IPS-11a (cell line): ENCODE data around the gene NOL9.
"Not testable (repeated sequence)": the region's sequence is repeated elsewhere in the genome, so short reads cannot be mapped to it uniquely, and the experiment has no call there.

Source experiments
- H3K4me3 ChIP-seq: one replicate; pipeline ENCODE4 v1.5.1; 2013; ENCODE audit warnings: low read depth, low read length, control low read depth

The NOL9 gene

DNA sequence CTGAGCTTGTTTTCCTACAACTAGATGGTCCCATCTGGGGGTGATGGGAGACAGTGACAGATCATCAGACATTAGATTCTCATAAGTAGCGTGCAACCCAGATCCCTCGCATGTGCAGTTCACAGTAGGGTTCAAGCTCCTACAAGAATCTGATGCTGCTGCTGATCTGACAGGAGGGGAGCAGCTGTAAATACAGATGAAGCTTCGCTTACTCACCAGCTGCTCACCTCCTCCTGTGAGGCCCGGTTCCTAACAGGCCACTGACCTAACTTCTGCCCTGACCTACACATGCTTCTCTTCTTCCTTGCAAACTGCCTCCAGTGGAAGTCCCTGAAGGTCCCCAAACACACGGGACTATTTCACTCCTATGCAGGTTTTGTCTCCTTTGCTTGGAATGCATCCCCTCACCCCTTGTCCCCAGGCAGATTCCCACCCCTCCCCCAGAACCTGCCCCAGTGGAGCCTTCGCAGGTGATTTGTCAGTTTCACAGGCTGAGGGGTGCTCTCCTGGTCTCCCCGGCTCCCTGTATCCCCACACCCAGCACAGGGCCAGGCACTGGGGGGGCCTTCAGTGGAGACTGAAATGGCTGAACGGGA lies 19.8 kb upstream of the NOL9 start:
- no peak overlapping the region for H3K4me3 ChIP-seq

DNA sequence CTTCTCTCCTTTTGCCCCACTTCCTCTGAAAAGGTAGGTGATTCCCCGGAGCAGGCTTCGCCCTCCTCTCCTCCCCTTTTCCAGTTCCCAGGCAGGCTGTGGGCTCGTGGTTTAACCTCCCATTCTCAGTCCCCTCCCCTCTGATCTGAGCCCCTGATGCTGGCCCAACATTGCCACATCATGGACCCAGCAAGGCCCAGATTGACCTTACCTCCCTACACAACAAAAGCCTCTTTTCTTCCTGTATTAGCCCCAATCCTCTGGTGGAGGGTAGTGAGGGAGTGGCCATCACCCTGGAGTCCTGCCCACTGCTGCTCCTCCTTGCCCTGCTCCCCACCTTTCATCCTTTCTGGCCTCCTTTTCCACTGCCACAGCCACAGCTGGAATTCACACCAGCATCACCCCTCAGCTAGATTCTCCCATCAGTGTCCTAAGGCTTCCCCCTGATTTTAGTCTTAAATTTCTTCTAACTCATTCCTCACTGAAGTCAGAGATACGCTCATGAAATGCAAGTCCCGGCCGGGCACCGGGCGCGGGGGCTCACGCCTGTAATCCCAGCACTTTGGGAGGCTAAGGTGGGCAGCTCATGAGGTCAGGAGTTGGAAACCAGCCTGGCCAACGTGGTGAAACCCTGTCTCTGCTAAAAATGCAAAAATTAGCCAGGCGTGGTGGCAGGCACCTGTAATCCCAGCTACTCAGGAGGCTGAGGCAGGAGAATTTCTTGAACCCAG lies 18.5 kb upstream of the NOL9 start:
- H3K4me3 ChIP-seq = no peak overlapping the region

DNA sequence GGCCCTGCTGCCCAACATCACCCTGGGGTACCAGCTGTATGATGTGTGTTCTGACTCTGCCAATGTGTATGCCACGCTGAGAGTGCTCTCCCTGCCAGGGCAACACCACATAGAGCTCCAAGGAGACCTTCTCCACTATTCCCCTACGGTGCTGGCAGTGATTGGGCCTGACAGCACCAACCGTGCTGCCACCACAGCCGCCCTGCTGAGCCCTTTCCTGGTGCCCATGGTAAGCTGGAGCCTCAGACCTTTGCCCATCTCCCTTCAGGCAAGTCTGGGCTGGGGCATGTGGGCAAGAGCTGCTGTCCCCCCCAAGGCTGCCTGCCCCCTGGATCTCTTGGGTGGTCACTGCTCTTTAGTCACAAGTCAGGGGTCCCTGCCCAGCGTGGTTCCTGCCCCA lies 16.7 kb upstream of the NOL9 start:
- no peak overlapping the region for H3K4me3 ChIP-seq

DNA sequence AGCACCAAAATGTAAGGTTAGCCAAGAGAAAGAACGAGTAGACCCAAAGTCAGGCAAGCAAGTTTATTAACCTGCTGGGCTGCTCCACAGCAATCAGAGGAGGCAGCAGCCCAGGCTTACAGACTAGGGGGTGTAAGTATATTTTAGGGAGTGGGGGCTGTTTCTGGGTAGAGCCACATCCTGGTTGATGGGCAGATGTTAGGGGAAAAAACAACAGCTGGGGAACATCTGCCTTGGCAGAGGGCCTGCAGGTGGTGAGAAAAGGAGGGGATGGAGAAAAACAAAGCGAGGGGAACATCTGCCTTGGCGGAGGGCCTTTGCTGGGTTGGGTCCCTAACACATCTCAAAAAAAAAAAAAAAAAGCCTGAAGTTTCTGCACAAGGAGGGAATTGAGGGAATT lies 15.8 kb upstream of the NOL9 start:
- H3K4me3 ChIP-seq = no peak overlapping the region

DNA sequence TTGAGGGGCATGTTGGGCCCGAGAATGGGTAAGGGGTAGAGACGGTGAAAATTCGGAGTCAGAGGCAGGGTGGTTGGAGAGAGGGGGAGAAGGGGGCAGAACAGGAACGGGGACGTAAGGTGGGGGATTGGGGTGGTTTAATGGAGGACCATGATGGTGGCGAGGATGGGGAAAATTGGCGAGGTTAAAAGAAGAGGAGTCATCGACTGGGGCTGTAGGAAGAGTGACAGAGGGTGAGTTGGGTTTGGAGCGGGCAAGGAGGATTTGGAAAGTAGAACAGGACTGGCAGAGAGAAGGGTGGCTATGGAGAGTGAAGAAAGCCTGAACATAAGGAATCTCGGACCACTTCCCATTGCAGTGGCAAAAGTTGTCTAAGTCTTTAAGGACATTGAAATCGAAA lies 14.7 kb upstream of the NOL9 start:
- no peak overlapping the region for H3K4me3 ChIP-seq

DNA sequence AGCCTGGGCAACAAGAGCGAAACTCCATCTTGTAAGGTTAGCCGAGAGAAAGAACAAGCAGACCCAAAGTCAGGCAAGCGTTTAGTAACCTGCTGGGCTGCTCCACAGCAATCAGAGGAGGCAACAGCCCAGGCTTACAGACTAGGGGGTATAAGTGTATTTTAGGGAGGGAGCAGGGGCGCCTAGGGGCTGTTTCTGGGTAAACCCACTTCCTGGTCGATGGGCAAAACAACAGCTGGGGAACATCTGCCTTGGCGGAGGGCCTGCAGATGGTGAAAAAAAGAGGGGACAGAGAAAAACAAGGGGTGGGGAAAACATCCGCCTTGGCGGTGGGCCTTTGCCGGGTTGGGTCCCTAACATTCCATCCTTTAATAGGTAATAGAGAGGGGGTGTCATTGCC lies 6.0 kb upstream of the NOL9 start:
- no peak overlapping the region for H3K4me3 ChIP-seq

DNA sequence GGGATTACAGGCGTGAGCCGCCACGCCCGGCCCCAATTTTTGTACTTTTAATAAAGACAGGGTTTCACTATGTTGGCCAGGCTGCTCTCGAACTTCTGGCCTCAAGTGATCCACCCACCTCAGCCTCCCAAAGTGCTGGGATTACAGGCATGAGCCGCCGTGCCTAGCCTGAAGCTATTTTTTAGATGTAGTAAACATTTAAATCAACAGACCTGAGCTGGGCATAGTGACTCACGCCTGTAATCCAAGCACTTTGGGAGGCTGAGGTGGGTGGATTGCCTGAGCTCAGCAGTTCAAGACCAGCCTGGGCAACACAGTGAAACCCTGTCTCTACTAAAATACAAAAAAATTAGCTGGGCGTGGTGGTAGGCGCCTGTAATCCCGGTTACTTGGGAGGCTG lies 4.8 kb upstream of the NOL9 start:
- not testable (repeated sequence) for H3K4me3 ChIP-seq

DNA sequence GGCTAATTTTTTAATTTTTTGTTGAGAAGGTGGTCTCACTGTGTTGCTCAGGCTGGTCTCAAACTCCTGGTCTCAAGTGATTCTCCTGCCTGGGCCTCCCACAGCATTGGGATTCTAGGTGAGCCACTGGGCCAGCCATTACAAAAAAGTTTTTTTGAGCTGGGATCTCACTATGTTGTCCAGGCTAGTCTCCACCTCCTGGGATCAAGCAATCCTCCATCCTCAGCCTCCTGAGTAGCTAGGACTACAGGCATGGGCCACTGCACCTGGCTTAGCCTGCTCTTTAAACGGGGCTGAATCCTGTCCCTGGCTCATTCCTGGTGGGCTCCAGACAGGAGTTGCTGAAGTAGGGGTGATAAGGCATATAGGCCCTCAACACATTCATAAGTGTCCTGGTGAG lies 3.3 kb upstream of the NOL9 start:
- H3K4me3 ChIP-seq = no peak overlapping the region

DNA sequence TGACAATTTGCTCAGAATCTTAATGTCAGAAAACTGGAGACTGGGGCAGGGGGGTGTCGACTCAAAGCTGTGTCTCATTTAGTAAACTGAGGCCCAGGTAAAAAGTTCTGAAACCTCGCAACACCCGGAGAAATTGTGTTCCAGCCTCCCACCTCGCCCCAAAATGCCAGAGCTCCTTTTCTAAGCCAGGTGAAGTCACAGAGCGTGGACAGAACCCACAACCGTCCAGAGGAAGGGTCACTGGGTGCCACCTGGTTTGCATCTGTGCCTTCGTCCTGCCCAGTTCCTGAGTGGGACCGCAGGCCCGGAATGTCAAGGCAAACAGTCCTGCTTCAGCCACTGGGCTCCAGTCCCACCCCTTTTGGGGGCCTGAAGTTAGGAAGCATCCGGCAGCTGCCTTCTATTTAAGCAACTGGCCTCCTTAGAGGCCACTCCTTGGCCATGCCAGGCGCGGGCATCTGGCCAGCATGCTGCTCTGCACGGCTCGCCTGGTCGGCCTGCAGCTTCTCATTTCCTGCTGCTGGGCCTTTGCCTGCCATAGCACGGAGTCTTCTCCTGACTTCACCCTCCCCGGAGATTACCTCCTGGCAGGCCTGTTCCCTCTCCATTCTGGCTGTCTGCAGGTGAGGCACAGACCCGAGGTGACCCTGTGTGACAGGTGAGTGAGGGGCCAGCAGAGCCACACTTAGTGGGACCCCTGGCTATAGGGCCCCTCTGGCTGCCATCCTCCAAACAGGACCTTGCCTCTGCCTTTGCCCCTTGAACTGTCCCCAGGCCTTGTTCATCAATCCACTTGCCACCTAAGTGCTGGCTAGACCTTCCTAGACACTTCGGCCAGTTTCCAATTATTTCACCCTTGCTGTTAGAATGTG lies 830 bp upstream of the NOL9 start, which contains the start of gene TAS1R1:
TAS1R1 (plus strand) TSS at position 401 of the 872 bp plus-strand sequence; CDS start at position 468, 67 bp downstream.
- peak within 1 kb of the TSS; percentile 97 for H3K4me3 ChIP-seq

DNA sequence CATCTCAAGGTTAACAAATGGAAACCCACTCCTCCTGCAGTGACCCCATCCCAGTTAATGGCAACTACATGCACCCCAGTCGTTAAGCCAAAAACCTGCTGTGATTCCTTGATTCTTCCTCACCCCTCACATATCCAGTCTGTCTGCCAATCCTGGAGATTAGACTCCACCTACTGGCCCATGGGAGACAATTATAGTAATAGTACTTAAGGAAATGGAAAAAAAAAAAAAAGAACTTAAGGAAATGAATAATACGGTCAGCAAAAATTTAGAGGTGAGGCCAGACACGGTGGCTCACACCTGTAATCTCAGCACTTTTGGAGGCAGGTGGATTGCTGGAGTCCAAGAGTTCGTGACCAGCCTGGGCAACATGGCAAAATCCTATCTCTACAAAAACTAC lies 7.0 kb downstream of the NOL9 start:
- H3K4me3 ChIP-seq = no peak overlapping the region

DNA sequence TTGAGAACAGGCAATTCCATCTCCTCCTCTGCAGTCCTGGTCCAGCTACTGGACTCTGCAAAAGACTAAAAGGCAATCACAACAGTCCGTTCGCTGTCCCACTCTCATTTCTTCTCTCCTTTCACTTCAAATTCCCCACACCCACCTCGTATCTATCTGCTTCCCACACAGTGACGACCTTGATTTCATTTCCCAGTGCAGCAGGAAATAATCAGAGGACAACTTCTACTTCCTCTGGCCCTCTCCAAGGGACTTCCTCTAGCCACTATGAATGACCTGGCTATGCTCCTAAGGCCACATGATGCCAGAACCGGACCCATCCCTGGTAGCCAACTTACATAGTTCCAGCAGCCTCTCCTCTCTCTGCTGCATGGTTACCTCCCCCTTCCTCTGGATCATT lies 8.0 kb downstream of the NOL9 start:
- no peak overlapping the region for H3K4me3 ChIP-seq

DNA sequence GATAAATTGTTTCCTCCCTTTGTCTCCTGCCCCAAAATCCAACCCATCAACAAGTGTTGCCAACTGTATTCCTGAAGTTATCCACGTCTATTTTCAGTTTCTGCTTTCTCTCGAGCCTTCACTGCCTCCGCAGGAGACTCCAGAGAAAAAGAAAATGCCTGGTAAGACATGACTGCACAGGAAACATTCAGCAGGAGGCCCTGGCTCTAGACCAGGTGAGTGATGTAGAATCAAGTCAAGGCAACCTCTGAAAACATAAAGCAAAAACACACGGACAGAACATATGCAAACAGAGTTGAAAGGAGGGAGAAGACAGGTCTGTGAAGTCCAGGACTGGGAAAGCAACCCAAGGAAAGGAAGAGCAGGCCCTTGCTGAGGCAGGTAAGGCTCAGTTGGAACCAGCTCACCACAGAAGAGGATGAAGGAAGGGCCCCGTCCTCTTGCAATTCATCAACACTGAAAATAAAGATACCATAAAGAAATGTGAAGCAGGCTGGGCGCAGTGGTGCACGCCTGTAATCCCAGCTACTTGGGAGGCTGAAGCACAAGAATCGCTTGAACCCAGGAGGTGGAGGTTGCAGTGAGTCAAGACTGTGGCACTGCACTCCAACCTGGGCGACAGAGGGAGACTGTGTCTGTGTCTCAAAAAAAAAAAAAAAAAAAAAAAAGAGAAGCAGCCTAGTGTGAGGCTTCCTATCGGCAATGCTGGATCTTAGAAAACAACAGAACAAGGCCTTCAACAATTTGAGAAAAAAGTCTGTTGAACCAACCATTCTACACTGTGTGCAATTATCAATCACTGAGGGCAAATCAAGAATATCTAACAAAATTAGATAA lies 8.8 kb downstream of the NOL9 start:
- no peak overlapping the region for H3K4me3 ChIP-seq

DNA sequence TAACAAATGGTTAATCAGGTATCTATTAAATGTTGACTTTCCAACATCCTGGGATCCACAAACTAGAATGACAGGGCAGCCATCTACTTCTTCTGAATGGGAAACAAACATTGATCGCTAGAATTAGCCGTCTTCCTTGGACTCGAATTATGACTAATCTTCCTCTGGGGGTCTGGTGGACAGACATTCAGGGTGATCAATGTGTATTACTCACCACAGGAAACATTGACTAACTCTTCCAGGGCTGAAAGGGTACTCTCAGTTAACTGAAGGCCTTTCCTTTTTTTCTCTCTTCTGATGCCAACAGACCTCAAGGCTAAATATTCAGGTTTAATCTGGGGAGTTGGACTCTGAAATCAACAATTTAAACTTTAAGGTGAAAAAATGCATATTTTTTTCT lies 9.5 kb downstream of the NOL9 start:
- no peak overlapping the region for H3K4me3 ChIP-seq

DNA sequence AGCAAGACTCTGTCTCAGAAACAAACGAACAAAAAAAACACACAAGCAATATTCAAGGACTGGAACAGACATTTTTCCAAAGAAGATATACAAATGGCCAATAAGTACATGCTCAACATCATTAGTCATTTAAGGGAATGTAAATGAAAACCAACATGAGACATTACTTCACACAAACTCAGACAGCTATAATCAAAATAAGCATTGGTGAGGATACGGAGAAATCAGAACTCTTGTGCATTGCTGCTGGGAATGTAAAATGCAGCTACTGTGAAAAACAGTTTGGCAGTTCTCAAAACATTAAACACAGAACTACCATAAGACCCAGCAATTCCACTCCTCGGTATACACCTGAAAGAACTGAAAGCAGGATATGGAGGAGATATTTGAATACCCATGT lies 15.4 kb downstream of the NOL9 start:
- no peak overlapping the region for H3K4me3 ChIP-seq

DNA sequence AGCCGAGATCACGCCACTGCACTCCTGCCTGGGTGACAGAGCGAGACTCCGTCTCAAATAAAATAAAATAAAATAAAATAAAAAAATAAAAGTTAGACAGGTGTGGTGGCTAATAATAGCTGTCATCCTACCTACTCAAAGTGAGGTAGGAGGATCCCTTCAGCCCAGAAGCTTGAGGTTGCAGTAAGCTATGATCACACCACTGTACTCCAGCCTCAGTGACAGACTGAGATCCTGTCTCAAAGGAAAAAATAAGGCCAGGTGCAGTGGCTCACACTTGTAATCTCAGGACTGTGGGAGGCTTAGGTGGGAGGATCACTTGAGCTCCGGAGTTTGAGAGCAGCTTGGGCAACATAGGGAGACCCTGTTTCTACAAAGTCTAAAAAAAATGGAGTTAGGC lies 18.0 kb downstream of the NOL9 start:
- H3K4me3 ChIP-seq = no peak overlapping the region

DNA sequence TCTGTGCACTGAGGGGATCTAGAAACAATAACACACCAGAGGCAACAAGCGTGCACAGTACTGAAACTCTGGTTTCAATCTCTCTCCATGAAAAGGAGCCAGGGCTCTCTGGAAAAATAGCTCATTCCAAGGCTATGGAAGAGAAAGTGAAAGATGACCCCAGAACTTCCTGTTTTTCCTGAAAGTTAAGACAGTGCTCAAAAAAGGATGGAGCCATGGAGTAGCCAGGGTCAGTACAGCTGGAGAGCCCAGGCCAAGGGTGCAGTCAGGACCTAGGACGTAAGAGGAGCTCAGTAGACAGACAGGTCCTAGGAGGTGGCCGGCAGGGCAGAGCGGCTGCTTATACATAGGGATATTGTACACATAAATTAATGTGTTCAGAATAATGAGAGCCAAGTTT lies 19.1 kb downstream of the NOL9 start:
- H3K4me3 ChIP-seq = no peak overlapping the region

DNA sequence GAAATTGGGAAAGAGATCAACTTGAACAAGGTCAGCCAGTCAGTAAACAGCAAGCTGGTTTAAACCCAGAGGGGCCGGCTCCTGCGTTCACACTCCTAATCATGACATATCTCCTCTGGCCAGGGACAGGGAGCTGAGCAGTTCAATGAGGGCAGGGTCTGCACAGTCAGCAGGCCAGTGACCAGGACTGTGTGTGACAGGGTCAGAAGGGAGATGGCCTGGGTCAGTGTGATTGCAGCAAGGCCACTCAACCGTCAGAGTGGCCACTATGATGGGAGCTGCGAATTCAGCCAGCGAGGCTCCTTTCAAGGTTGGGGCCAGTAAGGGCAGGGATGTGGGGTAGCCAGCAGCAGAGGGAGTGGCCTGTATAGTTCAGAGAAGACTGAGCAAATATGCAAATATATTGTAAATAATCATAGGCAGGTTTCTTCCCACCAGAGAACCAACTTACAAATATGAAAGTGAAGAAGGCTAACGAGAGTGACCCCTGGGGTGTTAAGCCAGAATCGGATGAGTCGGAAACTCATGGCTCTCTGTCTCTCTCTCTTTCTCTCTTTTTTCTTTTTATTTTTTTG lies 20.0 kb downstream of the NOL9 start:
- H3K4me3 ChIP-seq = no peak overlapping the region

DNA sequence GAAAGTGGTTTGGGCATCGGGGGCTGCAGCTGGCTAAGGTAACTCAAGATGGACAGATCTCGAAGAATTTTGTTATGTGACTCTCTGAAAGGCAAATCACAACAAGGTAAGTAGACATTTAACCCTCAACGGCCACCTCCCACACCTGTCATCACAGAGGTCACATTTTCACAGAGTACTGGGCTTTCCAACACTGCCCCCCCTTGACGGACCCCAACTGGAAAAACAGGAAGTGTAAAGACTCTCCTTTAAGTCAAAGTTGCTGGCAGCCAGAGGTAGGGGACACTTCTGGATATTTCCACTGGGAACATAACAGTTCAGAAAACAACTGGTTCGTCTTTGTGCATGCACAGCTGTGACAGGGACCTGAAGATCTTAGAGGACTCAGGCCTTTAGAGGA lies 22.3 kb downstream of the NOL9 start:
- H3K4me3 ChIP-seq = no peak overlapping the region

DNA sequence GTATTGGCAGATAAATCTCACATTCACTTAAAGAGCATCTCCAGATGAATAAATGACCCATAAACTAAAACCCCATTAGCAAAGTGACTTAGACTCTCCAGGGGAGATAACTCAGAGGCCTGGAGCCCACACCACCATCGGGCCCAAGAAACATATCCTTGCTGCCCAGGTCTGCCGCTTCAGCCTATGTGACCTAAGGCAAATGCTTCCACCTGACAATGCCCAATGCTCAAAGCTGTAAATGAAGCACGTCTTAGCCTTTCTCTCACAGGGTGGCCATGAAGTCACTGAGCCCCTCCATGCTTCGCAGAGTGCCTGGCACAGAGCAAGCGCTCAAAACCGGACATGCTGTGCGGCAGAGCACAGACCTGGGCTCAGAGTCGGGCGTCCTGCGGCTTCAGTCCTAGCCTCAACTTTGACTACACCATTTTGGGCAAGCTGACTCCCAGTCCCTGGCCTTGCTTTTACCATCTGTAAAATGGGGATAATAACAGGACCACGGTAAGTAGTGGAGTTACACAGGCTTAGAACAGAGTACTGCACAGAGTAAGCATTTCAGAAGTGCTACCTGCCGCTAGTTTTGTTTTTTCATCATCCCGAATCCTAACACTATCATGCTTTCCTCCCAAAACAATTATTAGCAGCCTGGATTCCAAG lies 23.7 kb downstream of the NOL9 start:
- H3K4me3 ChIP-seq = no peak overlapping the region

DNA sequence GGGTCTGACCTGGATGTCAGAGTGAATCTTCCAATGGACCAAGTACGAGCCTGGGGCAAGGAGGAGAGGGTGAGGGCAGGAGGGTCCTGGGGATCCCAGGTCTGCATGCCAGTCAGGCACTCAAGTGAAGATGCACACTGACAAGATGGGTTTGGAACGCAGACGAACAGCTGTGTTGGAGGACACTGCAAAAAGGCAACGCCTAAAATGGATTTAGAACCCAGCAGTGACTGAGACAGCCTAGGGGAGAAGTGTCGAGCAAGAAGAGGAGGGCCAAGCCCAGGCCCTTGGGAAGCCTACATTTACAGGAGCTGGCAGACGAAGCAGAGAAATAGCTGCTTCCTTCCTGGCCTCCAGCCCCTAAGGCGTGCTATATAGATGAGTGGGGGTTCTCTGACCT lies 25.8 kb downstream of the NOL9 start:
- H3K4me3 ChIP-seq = no peak overlapping the region
